ENCODE data around the gene INHBC. TPM values are rescaled to one million over a fixed set of nuclear protein-coding genes. Genes with fewer than 3 reads are reported as not detected.
A peak's percentile ranks its signal among the peaks of the same experiment; 100 is the strongest.

Gene INHBC
- total RNA-seq, 2 donors from 2014 or later = not detected

- H3K27me3 ChIP-seq = peaks cover 21% of the 10 kb centered on the region
- no peak for TF ChIP-seq CTCF (IDR thresholded peaks at IDR 0.05)
- H3K27ac ChIP-seq = peak within 1 kb of the TSS; percentile 73
- no peak for DNase-seq
- H3K9me3 ChIP-seq = no peaks in the 10 kb centered on the region
- H3K9ac ChIP-seq (ENCODE audit: low read depth in 2 of 2, low read length in 2 of 2) = peak within 1 kb of the TSS; percentile 46 to 68
- H3K36me3 ChIP-seq = no peaks in the 10 kb centered on the region
- intact Hi-C loops (cut with DNase I) = no loop called here
- no peak within 1 kb of the TSS for H3K4me3 ChIP-seq
- H3K4me1 ChIP-seq = no peaks in the 10 kb centered on the region
Observed at GRCh38 chr12:57479376-57480115, 45.0 kb downstream of the INHBC start, which contains the start of gene ARHGAP9. ARHGAP9 (minus strand) TSS chr12:57479866; CDS start chr12:57479406, 460 bp downstream.

- Histone ChIP-seq H3K9me3 (no peaks in the 10 kb centered on the region), H3K36me3 (no peaks in the 10 kb centered on the region), H3K27me3 (peaks cover 1% of the 10 kb centered on the region), H3K27ac (no peak overlapping the region), H3K4me1 (no peaks in the 10 kb centered on the region), H3K9ac (ENCODE audit: low read depth in 2 of 2, low read length in 2 of 2) (no peak overlapping the region), H3K4me3 (no peak overlapping the region)
- DNase-seq = no peak
- no peak for TF ChIP-seq CTCF (IDR thresholded peaks at IDR 0.05)
- intact Hi-C loops (cut with DNase I) = no loop called here
Observed at GRCh38 chr12:57481671-57482070, 47.1 kb downstream of the INHBC start.

GRCh38 chr12:57483466-57483865 lies 48.9 kb downstream of the INHBC start:
- TF ChIP-seq CTCF (IDR thresholded peaks at IDR 0.05) = no peak
- no peaks in the 10 kb centered on the region for H3K27me3 ChIP-seq
- peaks cover under 1% of the 10 kb centered on the region for H3K4me1 ChIP-seq
- H3K4me3 ChIP-seq = no peak overlapping the region
- no peaks in the 10 kb centered on the region for H3K9me3 ChIP-seq
- H3K36me3 ChIP-seq = no peaks in the 10 kb centered on the region
- H3K9ac ChIP-seq (ENCODE audit: low read depth in 2 of 2, low read length in 2 of 2) = no peak overlapping the region
- DNase-seq = no peak
- no peak overlapping the region for H3K27ac ChIP-seq
- intact Hi-C loops (cut with DNase I) = no loop called here

- intact Hi-C loops (cut with DNase I) = no loop called here
Observed at GRCh38 chr12:57485695-57486094, 51.1 kb downstream of the INHBC start.

GRCh38 chr12:57487055-57487596 lies 52.5 kb downstream of the INHBC start:
- peak overlapping the region; percentile 66 for H3K27ac ChIP-seq

More at GRCh38 chr12:57485695-57486094, 51.1 kb downstream of the INHBC start:
- Histone ChIP-seq H3K9me3 (no peaks in the 10 kb centered on the region), H3K36me3 (no peaks in the 10 kb centered on the region), H3K27me3 (no peaks in the 10 kb centered on the region), H3K4me3 (no peak overlapping the region), H3K4me1 (peaks cover 8% of the 10 kb centered on the region), H3K9ac (ENCODE audit: low read depth in 2 of 2, low read length in 2 of 2) (no peak overlapping the region), H3K27ac (no peak overlapping the region)
- TF ChIP-seq CTCF (IDR thresholded peaks at IDR 0.05) = no peak
- DNase-seq = no peak

More at GRCh38 chr12:57487055-57487596, 52.5 kb downstream of the INHBC start:
- peaks cover 8% of the 10 kb centered on the region for H3K4me1 ChIP-seq
- H3K36me3 ChIP-seq = peaks cover 9% of the 10 kb centered on the region
- no peak for TF ChIP-seq CTCF (IDR thresholded peaks at IDR 0.05)
- intact Hi-C loops (cut with DNase I) = no loop called here
- H3K9me3 ChIP-seq = no peaks in the 10 kb centered on the region
- H3K4me3 ChIP-seq = peak overlapping the region; percentile 94
- H3K27me3 ChIP-seq = no peaks in the 10 kb centered on the region
- H3K9ac ChIP-seq (ENCODE audit: low read depth in 2 of 2, low read length in 2 of 2) = no peak overlapping the region
- DNase-seq = no peak
